NCI-H2029 (cell line): ENCODE data around the gene SLC17A1.

Experiments
- DNase-seq: peaks from one replicate; lab custom pipeline; 2025; lab: John Stamatoyannopoulos, UW

Gene SLC17A1

GRCh38 chr6:25832670-25833069 is 818 bp upstream of the SLC17A1 start:
- no peak for DNase-seq

DNA sequence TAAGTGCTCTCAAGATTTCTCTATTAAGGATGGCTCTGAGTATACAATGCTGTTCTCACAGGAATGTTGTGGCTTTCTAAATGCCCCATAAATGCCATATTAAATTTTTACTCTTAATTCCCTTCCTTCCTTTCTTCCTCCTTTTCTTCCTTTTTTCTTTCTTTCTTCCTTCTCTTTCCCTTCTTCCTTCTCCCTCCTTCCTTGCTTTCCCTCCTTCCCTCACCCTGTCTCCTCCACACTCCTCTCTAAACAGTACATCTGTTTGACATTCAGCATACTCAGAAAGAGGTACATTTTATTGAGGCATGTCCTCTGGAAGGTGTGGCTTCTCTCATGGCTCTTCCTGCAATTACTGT is 433 bp upstream of the SLC17A1 start:
- no peak for DNase-seq

DNA sequence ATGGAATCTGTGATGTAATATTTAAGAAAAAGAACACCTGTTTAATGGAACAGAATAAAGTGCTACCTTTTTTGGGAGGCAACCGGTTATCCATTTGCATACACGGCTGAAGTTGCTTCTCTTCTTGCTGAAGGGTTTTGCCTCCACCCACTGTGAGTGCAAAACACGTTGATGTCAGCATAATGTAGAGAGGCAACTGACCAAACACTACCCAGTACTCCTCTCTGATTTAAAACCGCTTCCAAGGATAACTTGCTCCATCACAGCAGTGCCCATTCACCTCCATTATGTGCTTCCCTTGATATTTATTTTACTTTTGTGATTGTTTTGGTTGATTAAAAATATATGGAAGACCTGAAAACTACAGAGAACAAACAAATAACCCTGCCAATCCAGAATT is 1.4 kb downstream of the SLC17A1 start:
- no peak for DNase-seq

DNA sequence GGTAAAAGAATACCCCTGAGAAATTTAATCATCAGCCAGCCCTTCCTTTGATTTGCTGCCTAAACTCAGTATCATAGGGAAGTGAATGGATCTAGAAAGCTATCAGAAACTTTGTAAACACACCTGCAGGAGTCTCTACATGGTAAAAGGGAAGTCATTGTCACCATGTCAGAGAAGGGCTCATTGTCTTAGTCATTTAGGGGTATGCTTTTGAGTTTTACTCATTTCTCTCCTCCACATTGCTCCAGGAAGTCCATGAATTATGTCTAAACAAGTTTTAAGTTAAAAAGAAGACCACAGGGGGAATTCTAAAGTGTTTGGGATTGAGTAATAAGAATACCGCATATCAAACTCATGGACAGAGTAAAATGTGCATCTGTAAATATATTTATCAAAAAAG is 2.5 kb downstream of the SLC17A1 start:
- DNase-seq = no peak

DNA sequence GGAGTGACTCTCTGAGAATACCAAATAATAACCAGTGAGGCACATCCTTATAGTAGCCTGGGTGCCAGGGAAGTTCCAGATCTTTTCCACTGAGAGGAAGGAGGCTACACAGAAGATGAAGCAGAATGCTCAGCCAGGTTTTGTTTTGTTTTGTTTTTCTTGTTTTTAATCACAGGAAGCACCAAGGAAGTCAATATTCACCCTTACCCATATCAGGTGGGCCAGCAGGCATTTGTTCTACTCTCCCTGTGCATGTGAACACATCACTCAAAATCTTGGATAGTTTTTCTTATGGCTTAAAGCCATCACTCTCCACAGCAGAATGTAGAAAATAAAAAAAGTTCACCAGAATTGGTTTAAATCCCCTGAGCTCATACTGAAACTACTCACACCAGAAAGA is 10.5 kb downstream of the SLC17A1 start:
- DNase-seq = no peak

DNA sequence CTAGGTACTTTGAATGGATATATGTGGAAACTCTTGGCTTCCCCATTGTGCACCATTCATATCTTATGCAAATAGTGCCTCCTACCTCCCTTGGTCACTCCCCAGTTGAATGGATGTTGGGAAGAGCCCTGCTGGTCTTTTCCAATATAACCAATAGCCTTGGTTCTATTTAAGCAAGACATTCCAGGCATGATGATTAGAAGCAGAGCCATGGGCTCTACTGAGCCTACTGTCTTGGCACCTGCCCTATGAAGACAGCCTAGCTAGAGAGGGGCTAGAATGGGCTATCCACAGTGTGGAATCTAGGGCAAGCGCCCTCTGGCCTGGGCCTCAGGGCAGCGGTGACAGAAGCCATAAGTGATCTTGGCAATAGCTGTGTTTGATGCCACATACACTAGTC is 15.6 kb downstream of the SLC17A1 start:
- no peak for DNase-seq

DNA sequence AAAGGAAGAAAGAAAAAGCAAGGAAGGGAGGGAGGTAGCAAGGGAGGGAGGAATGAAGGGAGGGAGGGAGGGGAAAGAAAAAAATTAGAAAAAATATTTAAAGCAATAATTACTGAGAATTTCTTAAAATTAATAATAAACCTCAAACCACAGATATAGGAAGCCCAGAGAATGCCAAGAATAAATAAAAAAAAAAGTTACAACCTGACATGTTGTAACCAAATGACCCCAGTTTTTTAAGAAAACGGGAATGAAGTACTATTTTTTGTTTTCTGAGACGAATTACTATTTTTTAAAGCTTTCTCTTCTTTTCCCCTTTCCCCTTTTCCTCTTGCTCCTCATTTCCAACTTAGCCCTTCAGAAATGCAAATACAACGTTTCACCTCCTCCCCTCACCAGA is 16.7 kb downstream of the SLC17A1 start:
- no peak for DNase-seq

GRCh38 chr6:25804804-25805203 is 27.0 kb downstream of the SLC17A1 start:
- DNase-seq = no peak

GRCh38 chr6:25801436-25801835 is 30.4 kb downstream of the SLC17A1 start:
- no peak for DNase-seq

DNA sequence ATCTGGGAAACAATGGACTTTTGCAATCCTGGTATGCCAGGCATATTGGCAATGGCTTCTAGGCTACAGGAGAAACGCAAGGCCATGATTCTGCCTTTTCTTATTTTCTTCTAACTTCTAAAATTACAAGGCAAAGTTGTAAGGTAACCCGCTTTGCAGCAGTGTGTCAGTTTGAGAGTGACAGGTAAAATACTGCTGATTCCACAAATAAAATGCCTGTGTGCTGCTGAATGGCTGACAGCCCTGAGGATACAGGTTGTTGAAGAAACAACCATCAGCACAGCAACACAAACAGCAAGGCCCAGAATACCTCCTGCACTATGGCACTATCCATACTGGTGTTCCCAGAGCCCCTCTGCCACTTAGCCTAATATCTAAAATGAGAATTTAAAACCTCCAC is 37.1 kb downstream of the SLC17A1 start:
- no peak for DNase-seq

- no peak for DNase-seq
Measured at GRCh38 chr6:25793970-25794369, 37.9 kb downstream of the SLC17A1 start.

- no peak for DNase-seq
Measured at GRCh38 chr6:25792016-25792415, 39.8 kb downstream of the SLC17A1 start.

DNA sequence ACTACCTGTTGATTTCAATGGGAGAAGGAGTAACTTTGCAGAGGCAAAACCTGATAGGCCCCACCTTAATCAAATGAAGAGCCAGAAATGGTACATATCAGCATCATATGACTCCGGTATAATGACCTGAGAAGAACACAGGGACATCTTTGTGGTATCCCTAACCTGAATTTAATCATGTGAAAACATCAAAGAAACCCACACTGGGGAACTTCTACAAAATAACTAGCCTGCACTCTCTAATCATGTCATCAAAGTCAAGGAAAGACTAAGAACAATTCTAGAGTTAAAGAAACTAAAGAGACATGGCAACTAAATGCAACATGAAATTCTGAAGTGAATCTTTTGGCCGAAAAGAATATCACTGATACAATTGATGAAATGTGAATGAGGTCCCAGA is 42.4 kb downstream of the SLC17A1 start:
- no peak for DNase-seq

DNA sequence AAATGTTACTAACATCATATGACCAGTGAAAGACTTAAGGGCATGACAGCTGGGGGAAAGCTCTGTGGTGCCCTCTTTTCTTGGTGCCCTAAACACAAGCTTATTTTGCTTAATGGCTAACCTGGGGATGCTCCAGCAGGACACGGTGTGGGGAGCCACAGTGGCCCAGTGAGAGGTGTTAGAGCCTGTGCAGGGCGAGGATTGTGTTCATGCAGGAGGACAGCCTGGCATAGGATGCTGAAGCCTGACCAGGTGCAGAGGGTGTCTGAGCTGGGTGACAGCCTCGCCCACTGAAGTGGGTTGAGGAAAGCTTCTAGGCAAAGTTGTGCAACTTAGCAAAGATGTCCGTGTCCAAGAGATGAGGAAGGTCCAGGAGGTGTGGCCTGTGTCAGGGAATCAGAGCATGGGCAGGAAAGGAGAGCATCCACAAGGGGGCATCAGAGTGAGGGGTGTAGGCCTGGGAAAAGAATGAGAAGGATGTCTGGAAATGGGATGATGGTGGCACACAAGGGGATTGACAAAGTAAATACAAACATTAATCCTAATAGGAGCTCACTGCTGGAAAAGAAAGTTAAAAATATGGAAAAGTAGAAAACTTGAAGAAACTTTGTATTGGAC is 43.4 kb downstream of the SLC17A1 start:
- DNase-seq = peak; percentile 30

DNA sequence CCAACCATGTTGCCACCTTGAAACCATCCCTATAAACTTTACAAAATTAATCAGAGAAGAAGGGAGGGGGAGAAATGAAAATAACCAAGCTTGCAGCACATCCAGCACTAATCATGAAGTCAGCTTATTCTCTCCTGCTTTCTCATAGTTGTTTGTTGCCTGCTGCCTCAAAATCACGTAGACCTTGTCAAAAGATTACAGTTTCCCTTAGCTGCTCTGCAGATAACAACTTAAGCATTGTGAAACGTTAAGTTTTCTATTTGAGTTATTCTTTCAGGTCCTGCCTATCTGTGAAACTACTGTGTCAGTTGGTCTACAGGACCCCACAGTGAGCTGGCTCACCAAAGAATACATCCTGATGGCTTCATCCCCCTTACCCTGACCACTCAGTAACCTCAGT is 44.4 kb downstream of the SLC17A1 start:
- DNase-seq = no peak

DNA sequence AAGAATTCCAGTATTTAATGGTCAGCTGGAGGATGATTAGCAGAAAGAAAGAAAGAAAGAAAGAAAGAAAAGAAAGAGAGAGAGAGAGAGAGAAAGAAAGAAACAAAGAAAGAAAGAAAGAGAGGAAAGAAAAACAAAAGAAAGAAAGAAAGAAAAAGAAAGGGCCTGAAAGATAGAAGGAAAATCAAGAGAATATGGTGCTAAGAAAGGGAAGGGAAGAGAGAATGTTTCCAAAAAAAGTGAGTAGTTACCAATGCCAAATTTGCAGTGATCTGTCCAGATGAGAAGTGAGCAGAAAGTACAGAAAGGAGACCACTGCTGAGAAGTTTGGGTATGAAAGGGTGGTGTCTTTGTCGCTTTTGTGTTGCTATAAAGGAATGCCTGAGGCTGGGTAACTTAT is 50.7 kb downstream of the SLC17A1 start:
- no peak for DNase-seq

- DNase-seq = no peak
Measured at GRCh38 chr6:25777856-25778649, 53.8 kb downstream of the SLC17A1 start.

DNA sequence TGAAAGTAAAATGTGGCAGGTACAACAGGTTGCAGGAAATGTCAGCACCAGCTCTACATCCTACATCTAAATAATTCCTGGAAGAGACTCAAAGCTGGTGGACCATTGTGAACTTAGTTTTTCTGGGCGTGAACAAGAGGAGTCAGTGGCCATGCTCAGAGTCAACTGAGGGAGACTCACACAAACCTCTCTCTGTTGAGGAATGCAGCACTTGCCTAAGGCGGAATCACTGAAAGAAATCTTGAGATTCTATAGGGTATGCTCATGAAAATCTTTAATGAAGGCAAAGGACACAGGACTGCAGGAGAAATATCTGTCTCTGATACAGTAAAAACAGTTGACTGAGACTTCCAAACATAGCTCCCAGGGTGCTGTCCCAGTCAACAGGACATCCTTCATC is 54.8 kb downstream of the SLC17A1 start:
- DNase-seq = no peak

GRCh38 chr6:25774120-25774715 is 57.6 kb downstream of the SLC17A1 start:
- DNase-seq = no peak

- DNase-seq = peak; percentile 55
Measured at GRCh38 chr6:25769983-25770382, 61.9 kb downstream of the SLC17A1 start.

DNA sequence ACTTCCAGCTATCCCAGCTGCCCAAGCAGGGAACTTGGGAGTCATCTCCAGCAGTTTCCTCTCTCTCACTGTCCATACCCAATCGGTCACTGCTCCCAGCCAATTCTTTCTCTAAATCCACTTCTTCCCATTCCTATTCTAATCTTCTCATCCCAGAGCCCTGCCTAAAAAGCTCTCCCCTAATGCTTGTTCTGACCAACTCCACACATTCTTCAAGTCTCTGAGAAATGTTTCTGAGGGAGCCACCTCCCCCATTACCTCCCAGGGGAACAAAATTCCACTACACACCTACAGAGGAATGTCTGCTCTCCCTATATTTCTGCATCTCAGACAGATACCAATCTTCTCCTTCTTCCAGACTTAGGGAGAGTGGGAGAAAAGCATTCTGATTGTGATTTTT is 63.3 kb downstream of the SLC17A1 start:
- no peak for DNase-seq

- DNase-seq = no peak
Measured at GRCh38 chr6:25764611-25765010, 67.2 kb downstream of the SLC17A1 start.

GRCh38 chr6:25757936-25758642 is 73.8 kb downstream of the SLC17A1 start:
- no peak for DNase-seq
